ENCODE data around the gene PPM1H.
"Not testable (repeated sequence)": the region's sequence is repeated elsewhere in the genome, so short reads cannot be mapped to it uniquely, and the experiment has no call there.

The PPM1H gene

DNA sequence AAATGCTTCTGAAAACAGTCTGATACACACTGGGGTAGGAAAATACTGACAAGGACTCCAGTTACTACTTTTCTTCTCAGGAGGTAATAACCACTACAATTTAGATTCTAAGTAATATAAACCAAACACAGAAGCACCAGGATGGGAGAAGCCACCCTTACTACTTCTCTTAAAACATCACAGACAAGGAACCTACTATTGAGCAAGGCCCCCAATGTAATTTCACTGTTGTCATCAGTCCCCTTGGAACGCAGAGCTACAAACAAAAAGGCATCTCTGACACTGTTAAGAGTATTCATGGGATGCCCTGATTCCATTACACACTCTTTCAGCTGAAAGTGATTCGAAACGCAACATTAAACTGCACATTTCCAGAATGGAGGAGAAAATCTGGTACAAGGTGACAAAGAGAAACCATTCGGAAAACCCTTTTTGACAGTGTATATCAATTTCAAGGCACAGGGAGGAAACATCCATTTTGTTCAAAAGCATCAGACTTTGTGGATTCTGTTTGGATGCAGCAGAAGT lies 185.9 kb downstream of the PPM1H start:
- DNase-seq (ENCODE audit: insufficient read length, low spot score) (no peak), FAIRE-seq (no peak)

DNA sequence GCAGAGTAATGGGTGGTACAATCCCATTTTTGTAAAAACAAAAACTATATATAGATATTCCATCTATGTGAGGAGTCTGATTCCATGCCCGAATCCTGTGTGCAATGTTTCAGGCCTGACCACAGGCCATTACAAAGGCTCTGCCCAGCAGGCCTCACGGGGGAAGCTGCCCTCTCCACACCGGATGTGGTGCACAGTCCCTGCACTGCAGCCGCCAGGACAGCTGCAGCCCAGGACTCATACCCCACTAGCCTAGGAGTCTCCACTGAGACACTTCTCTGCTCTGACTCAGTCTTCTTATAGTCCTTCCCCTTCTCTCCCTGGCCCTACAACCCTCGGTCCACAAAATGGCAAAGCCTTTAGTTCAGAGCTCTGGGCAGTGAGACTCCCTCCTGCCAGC lies 190.4 kb downstream of the PPM1H start:
- FAIRE-seq (no peak), DNase-seq (ENCODE audit: insufficient read length, low spot score) (no peak)

DNA sequence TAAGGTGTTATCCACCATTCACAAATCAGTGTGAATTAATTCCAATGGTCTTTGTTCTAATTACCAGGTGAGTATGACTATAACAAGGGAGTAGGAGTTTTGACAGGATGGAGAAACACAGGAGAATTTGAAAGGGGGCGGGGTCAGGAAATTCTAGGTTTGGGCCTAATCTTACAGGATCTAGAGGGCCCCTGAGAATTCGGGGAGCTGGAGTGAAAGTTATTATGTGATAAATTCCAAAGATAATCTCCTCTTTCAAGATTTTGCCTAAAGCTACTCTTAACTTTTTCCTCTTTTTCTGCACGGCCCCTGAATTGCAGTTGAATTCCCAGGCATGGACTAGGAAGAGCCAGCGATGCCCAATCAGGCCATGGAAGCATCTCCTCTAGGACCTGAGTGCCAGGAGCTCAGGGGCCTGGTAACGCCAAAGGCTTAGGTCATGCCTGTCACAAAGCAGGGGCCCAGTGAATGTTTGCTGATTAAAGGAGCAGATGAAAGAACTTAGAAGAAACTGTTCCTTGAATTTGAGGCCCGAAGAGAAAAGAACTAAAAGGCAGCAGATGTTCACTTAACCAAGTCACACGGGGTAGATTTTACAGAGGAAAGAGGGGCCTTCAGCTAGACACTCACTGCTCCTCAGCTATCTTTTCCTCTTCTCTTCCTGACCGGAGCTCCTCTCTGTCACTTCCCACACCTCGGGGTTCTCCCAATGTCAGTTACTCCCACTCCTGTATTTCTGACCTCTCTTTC lies 195.5 kb downstream of the PPM1H start:
- no peak for DNase-seq (ENCODE audit: insufficient read length, low spot score)
- no peak for FAIRE-seq

DNA sequence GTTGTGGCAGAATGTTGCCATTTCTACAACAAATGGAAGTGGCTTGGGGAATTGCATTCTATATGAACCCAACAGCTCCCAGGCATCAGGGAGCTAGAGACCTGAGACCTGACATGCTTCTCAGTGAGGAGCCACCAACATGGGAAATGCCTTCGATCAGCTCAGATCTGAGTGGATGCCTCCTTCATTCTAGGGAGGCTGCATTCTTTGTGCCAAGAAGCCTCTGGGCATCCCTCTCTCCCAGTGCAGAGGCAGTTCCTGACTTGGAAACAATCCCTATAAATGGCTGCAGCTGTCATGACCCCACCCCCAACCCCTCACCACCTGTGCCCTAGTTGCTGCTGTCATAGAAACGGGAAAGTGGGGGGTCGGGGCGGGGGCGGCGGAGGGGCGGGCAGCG lies 196.3 kb downstream of the PPM1H start:
- DNase-seq (ENCODE audit: insufficient read length, low spot score) (no peak), FAIRE-seq (no peak)

DNA sequence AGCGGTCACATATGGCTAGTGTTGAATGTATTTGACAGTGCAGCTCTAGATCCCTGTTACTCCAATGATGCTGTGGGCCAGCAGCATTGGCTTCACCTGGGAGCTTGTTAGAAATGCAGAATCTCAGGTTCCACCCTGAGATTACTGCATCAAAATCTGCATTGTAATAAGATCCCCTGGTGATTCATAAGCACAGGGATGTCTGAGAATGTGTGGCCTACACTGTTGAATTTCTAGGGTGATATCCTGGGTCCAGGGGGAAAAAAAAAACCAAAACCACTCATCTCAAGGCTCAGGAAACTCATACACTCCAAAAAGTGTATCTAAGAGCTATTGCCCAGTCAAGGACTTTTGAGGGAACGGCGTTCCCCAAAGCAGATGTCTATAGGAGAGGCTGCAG lies 196.8 kb downstream of the PPM1H start:
- FAIRE-seq (no peak), DNase-seq (ENCODE audit: insufficient read length, low spot score) (no peak)

DNA sequence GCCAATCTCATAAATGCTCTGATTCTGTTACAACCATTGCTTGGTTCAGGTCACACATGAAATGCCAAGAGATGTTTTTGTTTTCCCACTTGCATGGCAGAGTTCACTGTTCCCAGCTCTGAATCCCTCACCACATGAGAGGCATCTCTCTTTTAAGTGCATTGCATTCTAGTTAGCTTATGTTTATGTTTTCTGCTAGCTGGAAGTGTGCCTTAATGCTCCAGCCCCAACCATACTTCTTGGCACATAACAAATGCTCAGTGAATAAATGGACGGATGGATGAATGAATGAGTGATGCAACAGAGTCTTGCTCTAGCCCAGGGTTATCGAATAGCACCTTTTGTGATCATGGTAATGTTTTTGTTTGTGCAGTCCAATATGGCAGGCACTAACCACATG lies 197.3 kb downstream of the PPM1H start:
- no peak for FAIRE-seq
- DNase-seq (ENCODE audit: insufficient read length, low spot score): no peak

DNA sequence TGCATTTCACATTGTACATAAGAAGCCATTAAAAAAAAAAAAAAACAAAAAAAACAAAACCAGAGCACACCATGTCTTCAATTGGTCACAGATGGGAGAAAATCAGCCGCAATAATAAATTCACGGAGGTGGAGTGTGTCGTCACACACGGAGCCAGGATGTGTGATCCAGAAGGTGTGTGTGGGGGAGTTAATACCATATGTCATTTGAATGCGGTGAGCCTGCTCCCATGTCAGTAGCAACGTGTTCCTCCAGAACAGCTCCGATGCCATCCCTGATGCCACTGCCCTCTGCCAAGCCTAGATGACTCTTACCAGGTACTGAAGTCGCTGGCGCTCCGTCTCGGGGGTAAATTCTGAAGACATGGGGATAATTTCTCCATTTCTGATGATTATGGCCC lies 197.8 kb downstream of the PPM1H start:
- DNase-seq (ENCODE audit: insufficient read length, low spot score) (no peak), FAIRE-seq (peak; percentile 72)

DNA sequence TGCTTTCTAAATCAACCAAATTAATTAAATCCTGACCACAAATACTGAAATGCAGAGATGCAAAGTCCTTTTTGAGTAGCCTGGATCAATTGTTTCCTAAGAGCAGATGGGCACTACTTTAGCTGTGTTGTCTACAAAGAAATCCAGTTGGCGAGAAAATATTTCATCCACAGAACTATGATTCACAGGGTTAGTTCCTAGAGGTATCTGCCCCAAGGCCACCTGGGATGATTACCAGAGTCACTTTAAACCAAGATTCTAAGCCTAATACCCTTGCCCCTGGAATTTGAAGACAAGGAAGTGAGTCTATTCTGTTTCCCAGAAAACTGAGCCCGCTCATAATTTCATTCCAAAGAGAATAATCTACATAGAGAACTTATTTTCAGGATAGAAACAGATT lies 198.4 kb downstream of the PPM1H start:
- FAIRE-seq: no peak
- DNase-seq (ENCODE audit: insufficient read length, low spot score): no peak

DNA sequence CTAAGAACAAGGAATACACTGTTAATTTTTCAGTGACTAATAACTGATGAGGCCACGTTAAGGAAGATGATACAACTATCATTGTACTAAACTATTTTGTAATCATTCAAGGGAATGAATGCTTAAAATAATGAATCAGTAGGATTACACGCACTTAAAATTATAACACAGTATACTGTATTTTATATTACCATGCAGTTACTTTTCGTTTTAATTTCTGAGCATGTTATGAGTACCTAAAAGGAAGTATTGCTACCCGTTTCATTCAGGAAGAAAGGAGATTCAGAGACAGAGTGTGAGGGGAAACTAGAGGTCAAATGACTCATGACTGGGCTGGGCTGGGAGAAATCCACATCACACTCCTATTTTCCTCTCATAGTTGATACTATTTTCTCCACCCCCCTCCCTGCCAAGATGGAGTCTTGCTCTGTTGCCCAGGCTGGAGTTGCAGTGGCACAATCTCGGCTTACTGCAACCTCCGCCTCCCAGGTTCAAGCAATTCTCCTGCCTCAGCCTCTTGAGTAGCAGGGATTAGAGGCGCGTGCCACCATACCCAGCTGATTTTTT lies 202.0 kb downstream of the PPM1H start:
- FAIRE-seq: no peak
- DNase-seq (ENCODE audit: insufficient read length, low spot score): peak; percentile 72

DNA sequence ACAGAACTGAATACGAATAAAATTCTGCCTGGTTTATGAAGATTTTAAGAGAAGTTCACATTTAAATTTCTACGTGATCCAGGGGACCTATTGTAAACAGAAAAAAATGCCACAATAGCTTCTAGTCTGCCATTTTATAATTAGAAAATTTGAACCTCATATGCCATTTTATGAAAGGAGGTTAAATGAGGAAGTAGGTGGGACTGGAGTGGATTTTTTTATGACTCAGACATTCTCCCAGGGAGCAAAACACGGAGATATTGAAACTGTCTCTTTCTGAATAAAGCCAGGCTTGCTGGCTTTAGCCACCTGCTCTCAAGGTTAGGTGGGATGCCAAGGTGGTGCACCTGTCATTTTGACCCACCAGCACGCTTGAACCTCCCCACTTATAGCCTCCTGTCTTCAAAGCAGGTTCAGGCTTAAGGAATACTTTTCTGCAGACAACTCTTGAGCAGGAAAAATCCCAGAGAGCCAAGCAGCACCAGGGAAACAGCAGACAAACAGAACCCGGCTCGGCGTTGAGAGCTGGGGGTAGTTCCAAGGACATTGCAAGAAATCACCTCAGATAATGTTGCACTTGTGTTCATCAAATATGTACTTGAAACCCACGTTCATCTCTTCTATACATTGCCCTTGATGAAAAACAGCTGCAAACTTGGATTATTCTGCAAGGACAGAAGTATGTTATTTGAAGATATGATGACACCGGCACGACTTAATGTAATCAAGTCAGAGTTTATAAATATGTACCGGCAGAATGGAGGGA lies 203.7 kb downstream of the PPM1H start:
- DNase-seq (ENCODE audit: insufficient read length, low spot score) (no peak), FAIRE-seq (no peak)

DNA sequence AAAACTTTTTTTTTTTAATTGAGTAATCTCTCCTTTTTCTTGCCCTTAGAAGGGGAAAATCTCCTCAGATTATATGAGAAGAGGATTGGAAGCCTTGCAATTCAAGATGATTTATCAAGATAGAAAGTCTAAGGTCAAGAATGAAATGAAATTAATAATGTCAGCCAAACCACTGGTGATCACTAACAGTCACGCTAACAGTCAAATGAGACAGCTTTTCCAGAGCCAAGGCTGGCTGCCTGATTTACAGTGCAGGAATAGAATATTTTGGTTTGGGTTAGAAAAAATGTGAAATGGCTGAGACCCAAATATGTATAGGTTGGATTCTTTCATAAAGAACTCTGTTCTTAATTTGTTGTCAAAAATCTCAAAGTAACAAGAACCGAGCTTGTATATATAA lies 204.3 kb downstream of the PPM1H start:
- DNase-seq (ENCODE audit: insufficient read length, low spot score) (peak; percentile 40), FAIRE-seq (no peak)

DNA sequence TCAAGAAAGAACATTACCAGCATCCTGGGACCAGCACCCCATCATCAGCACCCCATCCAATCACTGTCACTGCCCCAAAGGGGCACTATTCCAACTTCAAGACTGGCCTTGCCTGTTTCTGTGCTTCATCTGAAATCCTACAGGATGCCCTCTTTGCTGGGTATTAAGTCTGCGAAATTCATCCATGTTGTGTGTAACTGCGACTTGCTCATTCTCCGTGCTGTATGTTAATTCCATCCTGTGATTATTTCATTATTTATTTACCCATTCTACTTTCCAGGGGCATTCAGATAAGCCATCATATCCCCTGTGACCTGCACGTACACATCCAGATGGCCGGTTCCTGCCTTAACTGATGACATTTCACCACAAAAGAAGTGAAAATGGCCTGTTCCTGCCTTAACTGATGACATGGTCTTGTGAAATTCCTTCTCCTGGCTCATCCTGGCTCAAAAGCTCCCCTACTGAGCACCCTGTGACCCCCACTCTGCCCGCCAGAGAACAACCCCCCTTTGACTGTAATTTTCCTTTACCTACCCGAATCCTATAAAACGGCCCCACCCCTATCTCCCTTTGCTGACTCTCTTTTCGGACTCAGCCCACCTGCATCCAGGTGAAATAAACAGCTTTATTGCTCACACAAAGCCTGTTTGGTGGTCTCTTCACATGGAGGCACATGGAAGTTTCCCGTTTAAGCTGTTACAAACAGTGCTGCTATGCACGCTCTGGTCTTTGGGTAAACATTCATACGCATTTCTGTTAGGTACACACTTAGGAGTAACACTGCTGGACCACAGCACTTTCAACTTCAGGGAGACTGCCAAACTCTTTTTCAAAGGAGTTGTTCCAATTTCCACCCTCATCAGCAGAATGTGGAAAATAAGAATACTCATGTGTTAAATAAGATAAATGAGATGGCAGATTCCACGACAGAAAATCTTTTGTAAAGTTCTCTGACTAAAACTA lies 205.1 kb downstream of the PPM1H start:
- not testable (repeated sequence) for DNase-seq (ENCODE audit: insufficient read length, low spot score); FAIRE-seq

DNA sequence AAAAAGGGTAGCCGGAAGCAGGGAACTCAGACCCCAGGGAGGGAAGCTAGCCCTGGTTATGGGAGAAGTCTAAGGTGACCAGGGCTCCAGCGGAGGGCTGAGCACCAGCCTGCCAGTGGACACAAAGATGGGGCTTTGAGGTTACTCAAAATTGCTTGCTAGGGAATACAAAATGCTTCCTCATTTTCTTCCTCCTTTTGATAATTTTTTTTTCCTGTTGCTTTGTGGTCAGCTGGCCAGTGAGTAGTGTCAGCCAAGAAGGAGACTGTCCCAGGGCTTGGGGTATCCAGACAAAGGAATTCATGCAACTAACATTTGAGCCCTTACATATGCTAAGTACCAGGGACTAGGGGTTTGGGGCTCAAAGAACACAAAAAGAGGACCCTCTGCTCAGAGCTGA lies 206.2 kb downstream of the PPM1H start:
- DNase-seq (ENCODE audit: insufficient read length, low spot score) (no peak), FAIRE-seq (no peak)

DNA sequence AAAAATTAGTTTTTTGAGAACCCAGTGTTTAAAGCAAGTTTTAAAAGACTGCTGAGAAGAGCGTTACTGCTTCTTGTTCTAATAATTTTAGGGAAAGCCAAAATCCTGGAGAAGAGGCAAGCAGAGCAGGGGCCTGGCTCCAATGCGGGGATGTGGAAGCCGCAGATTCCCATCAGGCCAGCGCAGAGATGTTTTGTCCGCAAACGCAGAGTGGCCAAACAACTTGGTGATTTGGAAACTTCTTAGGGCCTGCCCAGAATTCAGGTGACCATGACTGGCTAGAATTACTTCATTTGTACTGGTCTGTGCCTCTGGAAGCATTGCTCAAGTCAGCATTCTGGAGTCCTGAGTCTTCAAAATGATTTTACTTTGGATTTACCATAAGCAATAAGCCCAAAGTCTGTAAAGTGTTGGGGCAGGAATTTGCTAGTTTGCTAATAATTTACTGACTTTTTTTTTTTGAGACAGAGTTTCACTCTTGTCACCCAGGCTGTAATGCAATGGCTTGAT lies 208.4 kb downstream of the PPM1H start:
- DNase-seq (ENCODE audit: insufficient read length, low spot score): no peak
- no peak for FAIRE-seq

DNA sequence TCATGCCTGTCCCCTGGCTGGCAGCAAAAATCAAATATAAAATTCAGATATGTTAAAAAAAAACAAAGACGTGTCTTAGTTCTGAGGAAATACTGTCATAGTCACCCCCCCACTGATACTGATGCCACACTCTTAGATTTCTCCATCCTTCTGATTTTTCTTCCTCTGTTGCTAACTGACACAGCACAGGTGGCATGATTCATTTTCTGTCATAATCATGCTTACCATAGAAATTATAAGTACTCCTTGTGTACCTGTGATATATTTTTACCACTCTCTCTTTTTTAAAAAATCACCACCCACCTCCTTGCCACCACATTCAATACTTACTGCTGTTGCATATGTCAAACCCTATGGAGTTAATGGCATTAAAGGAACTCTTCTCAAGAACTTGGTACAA lies 209.2 kb downstream of the PPM1H start:
- DNase-seq (ENCODE audit: insufficient read length, low spot score): no peak
- no peak for FAIRE-seq

DNA sequence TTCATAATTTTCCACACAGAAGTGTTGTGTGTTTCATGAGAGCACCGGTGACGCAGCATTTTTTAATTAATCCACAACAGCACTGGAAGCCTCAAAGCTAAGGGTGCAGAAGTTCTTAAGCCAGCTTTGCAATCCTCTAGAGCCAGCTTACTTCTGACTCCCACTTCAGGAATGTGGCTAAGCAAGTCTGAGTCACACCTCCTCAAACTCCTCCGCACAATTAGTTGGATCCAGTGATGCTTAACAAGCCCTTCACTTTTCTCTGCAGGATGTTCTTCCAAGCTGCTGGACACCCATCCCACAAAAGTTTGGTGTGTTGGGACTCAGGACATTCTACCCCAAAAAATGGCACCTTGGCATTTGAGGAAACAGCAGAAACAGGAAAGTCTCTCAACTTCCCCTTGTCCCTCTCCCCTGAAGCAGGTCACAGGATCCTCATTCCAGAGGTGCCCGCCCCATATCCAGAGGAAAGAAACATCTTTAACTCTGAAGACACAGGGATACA lies 210.0 kb downstream of the PPM1H start:
- DNase-seq (ENCODE audit: insufficient read length, low spot score): peak; percentile 71
- peak; percentile 91 for FAIRE-seq

DNA sequence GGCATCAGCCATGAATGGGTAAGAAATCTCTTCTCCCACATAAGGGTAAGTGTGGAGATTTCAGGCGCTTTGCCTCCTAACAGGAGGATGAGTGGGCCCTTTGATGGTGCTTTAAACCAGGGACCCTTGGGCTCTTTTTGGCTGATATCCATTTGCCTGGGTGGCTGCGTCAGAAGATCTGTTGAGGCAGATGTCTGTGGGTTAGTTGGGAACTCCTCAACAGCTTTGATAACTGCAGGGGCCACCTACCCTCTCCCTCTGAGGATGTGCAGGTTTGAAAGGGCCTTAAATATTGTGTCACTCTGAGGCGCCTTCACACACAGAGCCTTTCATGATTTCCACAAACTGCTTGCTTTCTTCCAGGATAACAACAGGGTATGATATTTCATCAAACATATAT lies 210.7 kb downstream of the PPM1H start:
- FAIRE-seq: no peak
- DNase-seq (ENCODE audit: insufficient read length, low spot score): no peak

DNA sequence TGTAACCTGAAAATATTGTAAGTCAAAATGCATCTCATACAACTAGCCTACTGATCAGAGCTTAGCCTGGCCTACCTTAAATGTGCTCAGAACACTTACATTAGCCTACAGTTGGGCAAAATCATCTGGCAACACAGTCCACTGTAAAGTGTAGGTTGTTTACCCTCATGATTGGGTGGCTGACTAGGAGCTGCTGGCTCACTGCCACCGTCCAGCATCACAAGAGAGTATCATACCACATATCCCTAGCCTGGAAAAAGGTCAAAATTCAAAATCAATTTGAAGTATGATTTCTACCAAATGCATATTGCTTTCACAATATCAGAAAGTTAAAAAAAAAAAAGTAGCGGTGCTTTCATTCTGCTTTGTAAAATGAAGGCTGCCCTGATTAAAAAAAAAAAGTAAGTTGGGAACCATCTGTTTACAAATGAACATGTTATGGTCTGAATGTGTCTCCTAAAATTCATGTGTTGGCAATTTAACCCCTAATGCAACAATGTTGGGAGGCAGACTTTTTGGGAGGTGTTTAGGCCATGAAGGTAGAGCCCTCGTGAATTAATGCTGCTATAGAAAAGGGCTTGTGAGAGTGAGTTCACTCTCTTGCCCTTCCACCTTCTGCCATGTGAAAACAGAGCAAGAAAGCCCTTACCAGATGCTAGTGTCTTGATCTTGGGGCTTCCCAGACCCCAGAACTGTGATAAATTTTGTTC lies 211.8 kb downstream of the PPM1H start:
- FAIRE-seq: no peak
- no peak for DNase-seq (ENCODE audit: insufficient read length, low spot score)

DNA sequence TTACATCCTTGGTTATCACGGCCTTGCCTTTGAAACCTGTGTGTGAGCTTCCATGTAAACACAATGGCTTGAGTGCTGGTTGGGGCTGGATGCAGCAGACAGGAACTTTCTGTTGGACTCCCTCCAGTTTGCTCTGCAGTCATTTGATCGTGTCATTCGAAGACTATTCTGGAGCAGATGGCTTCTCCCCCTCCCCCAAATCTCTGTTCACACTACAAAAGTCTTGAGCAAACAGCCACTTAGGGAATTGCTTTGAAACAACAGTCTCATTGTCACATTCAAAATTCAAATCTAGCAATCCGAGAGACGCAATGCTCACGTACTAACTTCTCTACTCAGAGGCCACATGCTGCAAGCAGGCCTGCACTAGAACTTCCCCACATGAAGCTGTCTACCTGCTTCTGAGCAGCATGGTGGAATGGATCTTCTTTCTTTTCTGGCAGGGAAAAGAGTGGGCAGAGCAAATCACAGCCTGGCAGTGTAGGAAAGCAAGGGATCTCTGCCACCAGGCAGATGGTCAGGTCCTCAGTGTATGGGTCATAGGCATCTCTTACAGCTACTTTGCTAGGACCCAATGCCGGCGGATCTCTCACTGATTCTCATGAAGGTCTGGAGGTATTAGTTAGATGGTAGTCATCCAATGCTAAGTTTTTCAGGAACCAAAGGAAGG lies 214.2 kb downstream of the PPM1H start:
- FAIRE-seq (no peak), DNase-seq (ENCODE audit: insufficient read length, low spot score) (no peak)
